ENCODE data around the gene PPM1J. TPM values are rescaled to one million over a fixed set of nuclear protein-coding genes. Genes with fewer than 3 reads are reported as not detected.
"Not testable (repeated sequence)": the region's sequence is repeated elsewhere in the genome, so short reads cannot be mapped to it uniquely, and the experiment has no call there.

PPM1J gene
- total RNA-seq, 2 experiments from 2014 or later = 0.69 to 1.2 TPM

GRCh38 chr1:112735752-112736151 is 20.6 kb upstream of the PPM1J start:
- POLR2A ChIA-PET = no interaction called here
- H3K4me1 Mint-ChIP-seq (ENCODE audit: low read depth) = peaks cover 16% of the 10 kb centered on the region
- intact Hi-C loops (cut with micrococcal nuclease) = no loop called here
- peak overlapping the region; percentile 34 for H3K27ac Mint-ChIP-seq
- DNase-seq = peak; percentile 23
- H3K4me3 Mint-ChIP-seq = no peak overlapping the region
- H3K36me3 Mint-ChIP-seq = no peaks in the 10 kb centered on the region
- CTCF ChIA-PET = interaction anchor here (0.7 to 3.1 kb wide), 2 partner anchors 20 to 45 kb away, joined by 3 to 16 read pairs; partner anchors contain the start of gene PPM1J
- H3K9me3 Mint-ChIP-seq = no peaks in the 10 kb centered on the region
- H3K27me3 Mint-ChIP-seq = peaks cover 18% of the 10 kb centered on the region

GRCh38 chr1:112731451-112731850 is 16.3 kb upstream of the PPM1J start:
- POLR2A ChIA-PET = no interaction called here
- Mint-ChIP-seq H3K4me3 (no peak overlapping the region), H3K9me3 (no peaks in the 10 kb centered on the region), H3K4me1 (ENCODE audit: low read depth) (peaks cover 7% of the 10 kb centered on the region), H3K36me3 (no peaks in the 10 kb centered on the region), H3K27me3 (no peaks in the 10 kb centered on the region), H3K27ac (no peak overlapping the region)
- CTCF ChIA-PET = interaction anchor here (1.4 to 2.7 kb wide), 2 partner anchors 13 to 16 kb away, joined by 3 to 17 read pairs; partner anchors contain the start of gene PPM1J
- intact Hi-C loops (cut with micrococcal nuclease) = no loop called here
- no peak for DNase-seq

GRCh38 chr1:112729909-112730308 is 14.8 kb upstream of the PPM1J start:
- Mint-ChIP-seq H3K4me1 (ENCODE audit: low read depth) (no peaks in the 10 kb centered on the region), H3K9me3 (no peaks in the 10 kb centered on the region), H3K27ac (no peak overlapping the region), H3K4me3 (no peak overlapping the region), H3K27me3 (no peaks in the 10 kb centered on the region), H3K36me3 (no peaks in the 10 kb centered on the region)
- ChIA-PET POLR2A (no interaction called here), CTCF (interaction anchor here (0.6 to 2.7 kb wide), 5 partner anchors 11 to 371 kb away, joined by 3 to 17 read pairs (median 3); a partner anchor contains a TSS)
- no peak for DNase-seq
- intact Hi-C loops (cut with micrococcal nuclease) = no loop called here

GRCh38 chr1:112729011-112729410 is 13.9 kb upstream of the PPM1J start:
- H3K4me3 Mint-ChIP-seq; DNase-seq; intact Hi-C loops (cut with micrococcal nuclease); H3K27me3 Mint-ChIP-seq; H3K9me3 Mint-ChIP-seq; H3K4me1 Mint-ChIP-seq (ENCODE audit: low read depth); H3K27ac Mint-ChIP-seq; POLR2A ChIA-PET; H3K36me3 Mint-ChIP-seq: not testable (repeated sequence)
- CTCF ChIA-PET = interaction anchor here (0.7 to 2.7 kb wide), 3 partner anchors 10 to 140 kb away, joined by 3 to 17 read pairs (median 4); a partner anchor contains a TSS

- H3K27me3 Mint-ChIP-seq; POLR2A ChIA-PET; H3K9me3 Mint-ChIP-seq; H3K4me3 Mint-ChIP-seq; H3K4me1 Mint-ChIP-seq (ENCODE audit: low read depth); CTCF ChIA-PET; DNase-seq; intact Hi-C loops (cut with micrococcal nuclease); H3K27ac Mint-ChIP-seq; H3K36me3 Mint-ChIP-seq: not testable (repeated sequence)
These were observed 13.3 kb upstream of the PPM1J start for GRCh38 chr1:112728306-112728971.

- CTCF ChIA-PET = no interaction called here
- no peaks in the 10 kb centered on the region for H3K36me3 Mint-ChIP-seq
These were observed 12.6 kb upstream of the PPM1J start for GRCh38 chr1:112727716-112728115.

GRCh38 chr1:112724240-112724639 is 9.1 kb upstream of the PPM1J start:
- DNase-seq; H3K9me3 Mint-ChIP-seq; H3K4me3 Mint-ChIP-seq; POLR2A ChIA-PET; H3K36me3 Mint-ChIP-seq; H3K27ac Mint-ChIP-seq; intact Hi-C loops (cut with micrococcal nuclease): not testable (repeated sequence)
- CTCF ChIA-PET = interaction anchor here (3.3 to 10.6 kb wide), 2 partner anchors 9 to 79 kb away, joined by 16 to 354 read pairs; partner anchors contain the start of gene PPM1J
- H3K27me3 Mint-ChIP-seq = peaks cover 11% of the 10 kb centered on the region
- peaks cover 11% of the 10 kb centered on the region for H3K4me1 Mint-ChIP-seq (ENCODE audit: low read depth)

More at GRCh38 chr1:112727716-112728115, 12.6 kb upstream of the PPM1J start:
- Mint-ChIP-seq H3K9me3 (no peaks in the 10 kb centered on the region), H3K27me3 (peaks cover 7% of the 10 kb centered on the region), H3K4me3 (no peak overlapping the region), H3K27ac (no peak overlapping the region), H3K4me1 (ENCODE audit: low read depth) (peaks cover 8% of the 10 kb centered on the region)
- no peak for DNase-seq
- intact Hi-C loops (cut with micrococcal nuclease) = no loop called here
- POLR2A ChIA-PET = no interaction called here

- no peaks in the 10 kb centered on the region for H3K9me3 Mint-ChIP-seq
- H3K4me3 Mint-ChIP-seq = no peak overlapping the region
- peaks cover 13% of the 10 kb centered on the region for H3K27me3 Mint-ChIP-seq
- no peak overlapping the region for H3K27ac Mint-ChIP-seq
- peaks cover 13% of the 10 kb centered on the region for H3K4me1 Mint-ChIP-seq (ENCODE audit: low read depth)
- intact Hi-C loops (cut with micrococcal nuclease) = no loop called here
- CTCF ChIA-PET = interaction anchor here (0.9 to 10.6 kb wide), 2 partner anchors 80 to 349 kb away, joined by 3 to 354 read pairs; partner anchors contain the start of gene LRIG2
- no peaks in the 10 kb centered on the region for H3K36me3 Mint-ChIP-seq
- DNase-seq = no peak
- POLR2A ChIA-PET = interaction anchor here (1.0 kb wide), 1 partner anchor 9 kb away, joined by 3 read pairs; the partner anchor contains the start of gene PPM1J
These were observed 8.3 kb upstream of the PPM1J start for GRCh38 chr1:112723511-112723839.

GRCh38 chr1:112722601-112723510 is 7.7 kb upstream of the PPM1J start:
- H3K27me3 Mint-ChIP-seq = peaks cover 13% of the 10 kb centered on the region
- intact Hi-C loops (cut with micrococcal nuclease) = no loop called here
- peaks cover 13% of the 10 kb centered on the region for H3K4me1 Mint-ChIP-seq (ENCODE audit: low read depth)
- no peak overlapping the region for H3K27ac Mint-ChIP-seq
- DNase-seq = peak; percentile 47
- H3K36me3 Mint-ChIP-seq = no peaks in the 10 kb centered on the region
- POLR2A ChIA-PET = interaction anchor here (1.0 kb wide), 1 partner anchor 8 kb away, joined by 3 read pairs; the partner anchor contains the start of gene PPM1J
- no peaks in the 10 kb centered on the region for H3K9me3 Mint-ChIP-seq
- no peak overlapping the region for H3K4me3 Mint-ChIP-seq
- CTCF ChIA-PET = interaction anchor here (0.6 to 10.6 kb wide), 6 partner anchors 21 to 350 kb away, joined by 3 to 354 read pairs (median 4); partner anchors contain the start of gene LRIG2

GRCh38 chr1:112721966-112722524 is 6.9 kb upstream of the PPM1J start:
- Mint-ChIP-seq H3K27me3 (peaks cover 13% of the 10 kb centered on the region), H3K27ac (no peak overlapping the region), H3K9me3 (no peaks in the 10 kb centered on the region), H3K4me3 (no peak overlapping the region), H3K36me3 (no peaks in the 10 kb centered on the region), H3K4me1 (ENCODE audit: low read depth) (peaks cover 13% of the 10 kb centered on the region)
- no peak for DNase-seq
- intact Hi-C loops (cut with micrococcal nuclease) = no loop called here
- POLR2A ChIA-PET = no interaction called here
- CTCF ChIA-PET = interaction anchor here (0.6 to 10.6 kb wide), 4 partner anchors 21 to 351 kb away, joined by 3 to 354 read pairs (median 6); partner anchors contain the start of gene LRIG2

GRCh38 chr1:112721294-112721693 is 6.2 kb upstream of the PPM1J start:
- intact Hi-C loops (cut with micrococcal nuclease); POLR2A ChIA-PET; H3K27ac Mint-ChIP-seq; H3K4me3 Mint-ChIP-seq; H3K9me3 Mint-ChIP-seq; DNase-seq; H3K36me3 Mint-ChIP-seq: not testable (repeated sequence)
- CTCF ChIA-PET = interaction anchor here (1.7 to 10.6 kb wide), 2 partner anchors 82 to 351 kb away, joined by 8 to 354 read pairs; partner anchors contain the start of gene LRIG2
- Mint-ChIP-seq H3K4me1 (ENCODE audit: low read depth) (peaks cover 13% of the 10 kb centered on the region), H3K27me3 (peaks cover 13% of the 10 kb centered on the region)

- no peak for DNase-seq
- Mint-ChIP-seq H3K36me3 (no peaks in the 10 kb centered on the region), H3K27ac (no peak overlapping the region), H3K4me1 (ENCODE audit: low read depth) (peaks cover 17% of the 10 kb centered on the region), H3K4me3 (no peak overlapping the region), H3K27me3 (peaks cover 13% of the 10 kb centered on the region), H3K9me3 (no peaks in the 10 kb centered on the region)
- CTCF ChIA-PET = interaction anchor here (1.0 to 10.6 kb wide), 6 partner anchors 10 to 352 kb away, joined by 3 to 354 read pairs (median 4); partner anchors contain the start of gene LRIG2
- POLR2A ChIA-PET = no interaction called here
- intact Hi-C loops (cut with micrococcal nuclease) = no loop called here
These were observed 5.7 kb upstream of the PPM1J start for GRCh38 chr1:112720800-112721199.
